ENCODE results near the gene UBE2F. TPM values are rescaled to one million over a fixed set of nuclear protein-coding genes. Genes with fewer than 3 reads are reported as not detected.

The UBE2F gene
- polyA plus RNA-seq, 3 donors: 51.1 to 120 (median 117) TPM

DNA sequence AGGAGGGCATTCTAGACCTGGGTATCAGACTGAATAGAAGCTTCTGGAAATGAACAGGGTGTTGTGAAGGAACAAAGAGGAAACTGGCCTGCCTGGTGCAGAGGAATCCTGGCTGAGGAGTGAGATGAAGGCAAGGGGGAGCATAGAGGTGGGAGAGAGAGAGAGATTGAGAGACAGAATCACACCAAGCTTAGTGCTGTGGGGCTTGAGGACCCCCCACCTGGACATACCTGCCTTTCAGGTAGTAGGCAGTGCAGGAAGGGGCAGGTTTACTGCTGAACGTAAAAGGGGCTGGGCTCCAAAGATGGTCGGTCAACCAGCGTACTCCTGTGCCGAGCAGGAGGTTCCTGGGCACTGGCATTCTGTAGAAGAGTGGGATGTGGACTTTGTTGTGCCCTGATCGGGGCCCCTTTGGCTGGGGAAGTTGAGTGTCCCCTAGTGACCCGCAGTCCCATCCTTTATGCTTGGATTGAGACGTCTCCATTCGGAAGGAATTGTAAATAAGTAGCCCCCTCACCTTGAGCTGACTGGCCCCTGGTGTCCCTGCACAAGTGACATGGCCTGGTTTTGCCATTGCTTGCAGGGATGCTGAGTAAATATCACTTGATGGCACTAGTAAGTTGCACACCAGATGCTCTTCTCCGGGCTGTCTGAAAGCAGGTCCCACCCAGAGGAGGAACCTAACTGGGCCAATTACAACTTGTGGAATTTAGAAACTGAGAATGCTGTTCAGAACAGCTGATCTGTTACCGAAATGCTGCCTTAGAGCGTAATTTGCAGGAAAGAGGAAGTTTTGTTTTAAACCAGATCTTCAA lies 1.4 kb downstream of the UBE2F start:
- Mint-ChIP-seq H3K27ac (peak overlapping the region; percentile 83 to 96 (median 92)), H3K36me3 (peaks cover 4 to 11% of the 10 kb centered on the region in 2 donors), H3K27me3 (ENCODE audit: low read depth in 3 of 3) (peaks cover 0 to 2% (median 2%) of the 10 kb centered on the region in 3 donors), H3K4me1 (peaks cover 42% of the 10 kb centered on the region), H3K9me3 (peaks cover under 1 to 7% (median 4%) of the 10 kb centered on the region in 7 donors), H3K4me3 (peak overlapping the region; percentile 85 to 88)
- H4K20me1 ChIP-seq (ENCODE audit: insufficient read depth, low read length): peaks cover 54% of the 10 kb centered on the region
- H3K4me1 ChIP-seq (ENCODE audit: control insufficient read depth in 1 of 2, insufficient read depth in 2 of 2, low read length in 2 of 2): peaks cover 41 to 44% of the 10 kb centered on the region in 2 donors
- peak overlapping the region; percentile 73 for H3K9ac ChIP-seq (ENCODE audit: insufficient read depth, low read length, poor library complexity, severe bottlenecking)
- peak; percentile 77 to 86 (median 77) for DNase-seq
- peak overlapping the region; percentile 95 for H3K4me2 ChIP-seq (replicated peaks; ENCODE audit: extremely low read depth, low read length, poor library complexity, severe bottlenecking)
- TF ChIP-seq CTCF (IDR thresholded peaks at IDR 0.05): no peak
- H3K27me3 ChIP-seq (ENCODE audit: control insufficient read depth in 2 of 2, insufficient read depth in 2 of 2, low read length in 2 of 2): no peaks in the 10 kb centered on the region
- H3K36me3 ChIP-seq (replicated peaks in 1 of 2; ENCODE audit: control insufficient read depth in 1 of 2, insufficient read depth in 2 of 2, low read length in 2 of 2): no peaks in the 10 kb centered on the region
- 7% methylated on average over 8 of the region's 11 CpGs for WGBS (ENCODE audit: insufficient coverage)
- peak overlapping the region; percentile 74 to 90 (median 79) for H3K4me3 ChIP-seq (replicated peaks in 1 of 3; ENCODE audit: low read depth in 2 of 3, low read length in 3 of 3)
- H3K79me2 ChIP-seq (ENCODE audit: insufficient read depth, low read length): peaks cover 51% of the 10 kb centered on the region
- peak overlapping the region; percentile 21 for H2AFZ ChIP-seq (ENCODE audit: insufficient read depth, low read depth, low read length, poor library complexity, severe bottlenecking)
- peak overlapping the region; percentile 71 to 79 for H3K27ac ChIP-seq (ENCODE audit: low read depth in 1 of 2, low read length in 2 of 2)
- intact Hi-C loops (cut with micrococcal nuclease): loop anchor here (2.0 to 10.0 kb wide), 3 partner anchors 89 to 267 kb away; partner anchors contain the start of gene SCLY (in 1 of the 2)
- H3K9me3 ChIP-seq (replicated peaks in 1 of 2; ENCODE audit: control insufficient read depth in 1 of 2, insufficient read depth in 1 of 2, low read length in 2 of 2): peaks cover 2 to 3% of the 10 kb centered on the region in 2 donors

DNA sequence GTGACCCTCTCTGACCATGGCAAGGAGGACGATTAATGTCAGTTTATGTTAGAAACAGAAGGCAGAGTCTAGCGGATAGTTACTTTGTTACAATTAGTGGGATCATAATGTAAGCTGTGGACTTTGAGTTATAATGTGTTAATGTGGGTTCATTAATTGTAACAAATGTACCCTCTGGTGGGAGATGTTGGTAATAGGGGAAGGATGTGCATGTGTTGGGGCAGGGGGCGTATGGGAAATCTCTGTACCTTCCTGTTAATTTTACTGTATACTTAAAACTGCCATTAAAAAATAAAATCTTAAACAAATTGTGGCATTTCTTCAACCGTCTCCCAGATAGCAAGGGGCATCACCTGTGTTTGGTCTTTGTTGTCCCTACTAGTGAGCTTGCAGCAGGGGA lies 4.8 kb downstream of the UBE2F start:
- intact Hi-C loops (cut with micrococcal nuclease): no loop called here
- Histone ChIP-seq H3K4me2 (replicated peaks; ENCODE audit: extremely low read depth, low read length, poor library complexity, severe bottlenecking) (no peak overlapping the region), H3K27me3 (ENCODE audit: control insufficient read depth in 2 of 2, insufficient read depth in 2 of 2, low read length in 2 of 2) (no peaks in the 10 kb centered on the region), H3K9ac (ENCODE audit: insufficient read depth, low read length, poor library complexity, severe bottlenecking) (no peak overlapping the region), H3K9me3 (replicated peaks in 1 of 2; ENCODE audit: control insufficient read depth in 1 of 2, insufficient read depth in 1 of 2, low read length in 2 of 2) (no peaks in the 10 kb centered on the region), H3K79me2 (ENCODE audit: insufficient read depth, low read length) (peaks cover 74% of the 10 kb centered on the region), H2AFZ (ENCODE audit: insufficient read depth, low read depth, low read length, poor library complexity, severe bottlenecking) (no peak overlapping the region), H3K27ac (ENCODE audit: low read depth in 1 of 2, low read length in 2 of 2) (no peak overlapping the region), H3K36me3 (replicated peaks in 1 of 2; ENCODE audit: control insufficient read depth in 1 of 2, insufficient read depth in 2 of 2, low read length in 2 of 2) (peaks cover 14 to 20% of the 10 kb centered on the region in 2 donors), H4K20me1 (ENCODE audit: insufficient read depth, low read length) (peaks cover 86% of the 10 kb centered on the region), H3K4me3 (replicated peaks in 1 of 3; ENCODE audit: low read depth in 2 of 3, low read length in 3 of 3) (no peak overlapping the region), H3K4me1 (ENCODE audit: control insufficient read depth in 1 of 2, insufficient read depth in 2 of 2, low read length in 2 of 2) (peaks cover 40 to 41% of the 10 kb centered on the region in 2 donors)
- Mint-ChIP-seq H3K9me3 (no peaks in the 10 kb centered on the region), H3K4me1 (peaks cover 43% of the 10 kb centered on the region), H3K4me3 (no peak overlapping the region), H3K27ac (no peak overlapping the region), H3K36me3 (peaks cover 19 to 37% of the 10 kb centered on the region in 2 donors), H3K27me3 (ENCODE audit: low read depth in 3 of 3) (no peaks in the 10 kb centered on the region)
- TF ChIP-seq CTCF (IDR thresholded peaks at IDR 0.05): no peak
- WGBS (ENCODE audit: insufficient coverage): 63% methylated on average over 2 of the region's 4 CpGs
- no peak for DNase-seq
